T-helper 2 cell treated with Interferon-gamma antibody and Interleukin-4, amounts not matched to agents 5 μg/mL and 100 μg/mL, for 36 hours (primary cell): ENCODE data around the gene SEMA4A.

Experiments
- DNase-seq: peaks from one replicate; pipeline ENCODE4 v3.0.0; 2021; ENCODE audit warnings: low spot score
- H3K27ac Mint-ChIP-seq: one replicate; pipeline ENCODE4 v1.8.0; 2021; ENCODE audit warnings: mild to moderate bottlenecking, mixed read lengths
- H3K27me3 Mint-ChIP-seq: one replicate; pipeline ENCODE4 v1.8.0; 2021; ENCODE audit warnings: low read depth, mixed read lengths
- H3K36me3 Mint-ChIP-seq: one replicate; pipeline ENCODE4 v1.8.0; 2021; ENCODE audit warnings: low read depth, mixed read lengths
- H3K4me1 Mint-ChIP-seq: one replicate; pipeline ENCODE4 v1.8.0; 2021; ENCODE audit warnings: low read depth, mixed read lengths
- H3K4me3 Mint-ChIP-seq: one replicate; pipeline ENCODE4 v1.8.0; 2022; ENCODE audit warnings: mild to moderate bottlenecking, moderate library complexity, mixed read lengths
- H3K9me3 Mint-ChIP-seq: one replicate; pipeline ENCODE4 v1.8.0; 2021; ENCODE audit warnings: mixed read lengths

Gene SEMA4A

GRCh38 chr1:156138458-156138867 lies 14.9 kb upstream of the SEMA4A start:
- no peaks in the 10 kb centered on the region for H3K9me3 Mint-ChIP-seq
- no peak for DNase-seq
- H3K4me1 Mint-ChIP-seq, result no peaks in the 10 kb centered on the region
- H3K27me3 Mint-ChIP-seq, result no peaks in the 10 kb centered on the region
- peaks cover 19% of the 10 kb centered on the region for H3K36me3 Mint-ChIP-seq
- no peak overlapping the region for H3K27ac Mint-ChIP-seq
- H3K4me3 Mint-ChIP-seq, result no peak overlapping the region

- no peaks in the 10 kb centered on the region for H3K9me3 Mint-ChIP-seq
- peaks cover 7% of the 10 kb centered on the region for H3K4me1 Mint-ChIP-seq
- no peak overlapping the region for H3K27ac Mint-ChIP-seq
- no peaks in the 10 kb centered on the region for H3K27me3 Mint-ChIP-seq
- H3K36me3 Mint-ChIP-seq, result peaks cover 10% of the 10 kb centered on the region
- no peak for DNase-seq
- H3K4me3 Mint-ChIP-seq, result no peak overlapping the region
Measured at GRCh38 chr1:156140879-156141707, 12.3 kb upstream of the SEMA4A start.

- Mint-ChIP-seq H3K27me3 (no peaks in the 10 kb centered on the region), H3K4me1 (peaks cover 23% of the 10 kb centered on the region), H3K9me3 (no peaks in the 10 kb centered on the region), H3K27ac (no peak overlapping the region), H3K36me3 (no peaks in the 10 kb centered on the region), H3K4me3 (no peak overlapping the region)
- no peak for DNase-seq
Measured at GRCh38 chr1:156143765-156144489, 9.5 kb upstream of the SEMA4A start.

GRCh38 chr1:156144742-156145141 lies 8.6 kb upstream of the SEMA4A start:
- DNase-seq, result no peak
- Mint-ChIP-seq H3K4me1 (peaks cover 23% of the 10 kb centered on the region), H3K9me3 (no peaks in the 10 kb centered on the region), H3K27ac (peak overlapping the region; percentile 67), H3K36me3 (no peaks in the 10 kb centered on the region), H3K27me3 (no peaks in the 10 kb centered on the region), H3K4me3 (no peak overlapping the region)

GRCh38 chr1:156145650-156146019 lies 7.8 kb upstream of the SEMA4A start:
- Mint-ChIP-seq H3K27me3 (no peaks in the 10 kb centered on the region), H3K9me3 (no peaks in the 10 kb centered on the region), H3K4me3 (peak overlapping the region; percentile 78), H3K4me1 (peaks cover 23% of the 10 kb centered on the region), H3K36me3 (no peaks in the 10 kb centered on the region), H3K27ac (no peak overlapping the region)
- DNase-seq, result no peak

GRCh38 chr1:156146020-156146768 lies 7.2 kb upstream of the SEMA4A start:
- peak; percentile 35 for DNase-seq
- Mint-ChIP-seq H3K27me3 (no peaks in the 10 kb centered on the region), H3K36me3 (no peaks in the 10 kb centered on the region), H3K9me3 (no peaks in the 10 kb centered on the region), H3K27ac (peak overlapping the region; percentile 88), H3K4me1 (peaks cover 23% of the 10 kb centered on the region), H3K4me3 (peak overlapping the region; percentile 78)

GRCh38 chr1:156146769-156147405 lies 6.5 kb upstream of the SEMA4A start:
- H3K27me3 Mint-ChIP-seq, result no peaks in the 10 kb centered on the region
- peak overlapping the region; percentile 88 for H3K27ac Mint-ChIP-seq
- no peak for DNase-seq
- H3K9me3 Mint-ChIP-seq, result no peaks in the 10 kb centered on the region
- peaks cover 23% of the 10 kb centered on the region for H3K4me1 Mint-ChIP-seq
- H3K36me3 Mint-ChIP-seq, result no peaks in the 10 kb centered on the region
- no peak overlapping the region for H3K4me3 Mint-ChIP-seq

- peaks cover 28% of the 10 kb centered on the region for H3K4me1 Mint-ChIP-seq
- no peak overlapping the region for H3K4me3 Mint-ChIP-seq
- no peak for DNase-seq
- no peaks in the 10 kb centered on the region for H3K27me3 Mint-ChIP-seq
- H3K36me3 Mint-ChIP-seq, result no peaks in the 10 kb centered on the region
- H3K27ac Mint-ChIP-seq, result peak overlapping the region; percentile 69
- H3K9me3 Mint-ChIP-seq, result no peaks in the 10 kb centered on the region
Measured at GRCh38 chr1:156148216-156148615, 5.2 kb upstream of the SEMA4A start.

GRCh38 chr1:156149374-156150332 lies 3.7 kb upstream of the SEMA4A start:
- no peak overlapping the region for H3K4me3 Mint-ChIP-seq
- DNase-seq, result no peak
- no peaks in the 10 kb centered on the region for H3K36me3 Mint-ChIP-seq
- no peaks in the 10 kb centered on the region for H3K9me3 Mint-ChIP-seq
- H3K4me1 Mint-ChIP-seq, result peaks cover 33% of the 10 kb centered on the region
- no peak overlapping the region for H3K27ac Mint-ChIP-seq
- H3K27me3 Mint-ChIP-seq, result no peaks in the 10 kb centered on the region

GRCh38 chr1:156150333-156151011 lies 2.9 kb upstream of the SEMA4A start:
- Mint-ChIP-seq H3K36me3 (no peaks in the 10 kb centered on the region), H3K4me1 (peaks cover 41% of the 10 kb centered on the region), H3K27ac (no peak overlapping the region), H3K4me3 (no peak overlapping the region), H3K9me3 (no peaks in the 10 kb centered on the region), H3K27me3 (no peaks in the 10 kb centered on the region)
- DNase-seq, result no peak

- Mint-ChIP-seq H3K27me3 (no peaks in the 10 kb centered on the region), H3K4me1 (peaks cover 41% of the 10 kb centered on the region), H3K27ac (no peak overlapping the region), H3K9me3 (no peaks in the 10 kb centered on the region), H3K4me3 (no peak overlapping the region), H3K36me3 (no peaks in the 10 kb centered on the region)
- DNase-seq, result no peak
Measured at GRCh38 chr1:156151093-156151688, 2.2 kb upstream of the SEMA4A start.

- no peak for DNase-seq
Measured at GRCh38 chr1:156152628-156153027, 757 bp upstream of the SEMA4A start.

More at GRCh38 chr1:156152628-156153027, 757 bp upstream of the SEMA4A start:
- H3K27me3 Mint-ChIP-seq, result no peaks in the 10 kb centered on the region
- no peak overlapping the region for H3K4me3 Mint-ChIP-seq
- no peaks in the 10 kb centered on the region for H3K36me3 Mint-ChIP-seq
- H3K27ac Mint-ChIP-seq, result no peak overlapping the region
- H3K9me3 Mint-ChIP-seq, result no peaks in the 10 kb centered on the region
- peaks cover 45% of the 10 kb centered on the region for H3K4me1 Mint-ChIP-seq
